Measurements from ENCODE around the gene LCOR. TPM values are rescaled to one million over a fixed set of nuclear protein-coding genes. Genes with fewer than 3 reads are reported as not detected.

Gene LCOR
- total RNA-seq, 1 experiment from 2014 or later = 42.1 TPM

DNA sequence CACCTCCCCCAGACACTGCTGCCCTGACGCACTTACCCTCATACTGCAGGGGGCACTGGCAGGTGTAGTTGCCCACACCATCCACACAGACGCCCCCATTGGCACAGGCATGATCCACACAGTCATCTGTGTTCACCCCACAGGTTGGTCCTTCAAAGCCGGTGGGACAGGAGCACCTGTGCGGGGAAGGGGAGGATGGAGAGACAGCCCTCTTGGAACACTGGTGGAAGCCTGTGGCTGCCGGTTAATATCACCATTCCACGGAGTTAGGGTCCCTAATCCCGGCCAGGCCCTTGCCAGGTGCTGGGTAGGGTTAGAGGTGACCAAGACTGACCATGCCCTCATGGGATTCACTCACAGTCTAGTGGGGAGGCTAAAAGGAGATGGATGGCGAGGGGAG lies 181.9 kb downstream of the LCOR start:
- peak; percentile 26 for DNase-seq
- no peak overlapping the region for H2BK15ac ChIP-seq (ENCODE audit: low read depth, low read length)
- no peak overlapping the region for H2BK12ac ChIP-seq (ENCODE audit: insufficient read length, low read depth, low read length)
- H3K23ac ChIP-seq (ENCODE audit: insufficient read length, low read depth, low read length) = no peak overlapping the region
- H2BK120ac ChIP-seq (ENCODE audit: low read depth, low read length, poor library complexity, severe bottlenecking) = no peak overlapping the region
- no peaks in the 10 kb centered on the region for H3K36me3 Mint-ChIP-seq (ENCODE audit: insufficient read depth in 1 of 3, low read depth in 3 of 3)
- no peak overlapping the region for H3K4me2 ChIP-seq (ENCODE audit: insufficient read depth, insufficient read length, low read length)
- H2AK5ac ChIP-seq (ENCODE audit: insufficient read length, low read length) = no peak overlapping the region
- H3K4ac ChIP-seq (ENCODE audit: low read depth, low read length) = no peak overlapping the region
- H2AFZ ChIP-seq (ENCODE audit: low read length) = no peak overlapping the region
- no peaks in the 10 kb centered on the region for H3K79me2 ChIP-seq (ENCODE audit: insufficient read depth, low read length)
- H3T11ph ChIP-seq (ENCODE audit: low read length) = no peak overlapping the region
- H3K4me1 Mint-ChIP-seq = peaks cover 0 to 7% of the 10 kb centered on the region in 2 experiments; a peak in 1 of 4 replicates
- no CpG with 5 or more reads among the region's 8 CpGs for WGBS (ENCODE audit: extremely low coverage, insufficient read length, low lambda C conversion rate)
- no peaks in the 10 kb centered on the region for H3K9me3 Mint-ChIP-seq
- H2BK20ac ChIP-seq (ENCODE audit: low read depth, low read length, poor library complexity, severe bottlenecking) = no peak overlapping the region
- H3K56ac ChIP-seq (ENCODE audit: insufficient read length, low read depth, low read length) = no peak overlapping the region
- H3K27me3 ChIP-seq (ENCODE audit: insufficient read depth, low read length) = no peaks in the 10 kb centered on the region
- no peak overlapping the region for H4K91ac ChIP-seq (ENCODE audit: insufficient read length, low read depth, low read length)
- H3K4me1 ChIP-seq (ENCODE audit: insufficient read depth, low read length) = no peaks in the 10 kb centered on the region
- H3K27ac ChIP-seq (ENCODE audit: insufficient read length, low read depth, low read length) = no peak overlapping the region
- no peaks in the 10 kb centered on the region for H3K9me3 ChIP-seq (ENCODE audit: control insufficient read depth, low read depth, low read length)
- no peaks in the 10 kb centered on the region for H3K27me3 Mint-ChIP-seq (ENCODE audit: low read depth)
- no peak overlapping the region for H3K14ac ChIP-seq (ENCODE audit: insufficient read depth, low read length)
- no peak overlapping the region for H2BK5ac ChIP-seq (ENCODE audit: insufficient read length, low read length)
- H4K20me1 ChIP-seq (ENCODE audit: control insufficient read depth, insufficient read depth, insufficient read length) = no peaks in the 10 kb centered on the region
- H3K23me2 ChIP-seq (ENCODE audit: insufficient read length, low read depth, low read length, poor library complexity, severe bottlenecking) = no peaks in the 10 kb centered on the region
- H3K27ac Mint-ChIP-seq = peak overlapping the region in 1 of 3 experiments; percentile 53; a peak in 1 of 7 replicates
- no peaks in the 10 kb centered on the region for H3K79me1 ChIP-seq (ENCODE audit: insufficient read depth, low read depth, low read length, poor library complexity, severe bottlenecking)
- H3K18ac ChIP-seq (ENCODE audit: insufficient read length, low read depth, low read length) = no peak overlapping the region
- H3K9ac ChIP-seq (ENCODE audit: extremely low read depth, insufficient read length, low read length) = no peak overlapping the region
- no peak overlapping the region for H4K8ac ChIP-seq (replicated peaks; ENCODE audit: insufficient read length, low read depth, low read length)
- H4K5ac ChIP-seq (ENCODE audit: insufficient read length, low read depth, low read length) = no peak overlapping the region
- no peak overlapping the region for H3K4me3 Mint-ChIP-seq
- TF ChIP-seq, protein P1, sequence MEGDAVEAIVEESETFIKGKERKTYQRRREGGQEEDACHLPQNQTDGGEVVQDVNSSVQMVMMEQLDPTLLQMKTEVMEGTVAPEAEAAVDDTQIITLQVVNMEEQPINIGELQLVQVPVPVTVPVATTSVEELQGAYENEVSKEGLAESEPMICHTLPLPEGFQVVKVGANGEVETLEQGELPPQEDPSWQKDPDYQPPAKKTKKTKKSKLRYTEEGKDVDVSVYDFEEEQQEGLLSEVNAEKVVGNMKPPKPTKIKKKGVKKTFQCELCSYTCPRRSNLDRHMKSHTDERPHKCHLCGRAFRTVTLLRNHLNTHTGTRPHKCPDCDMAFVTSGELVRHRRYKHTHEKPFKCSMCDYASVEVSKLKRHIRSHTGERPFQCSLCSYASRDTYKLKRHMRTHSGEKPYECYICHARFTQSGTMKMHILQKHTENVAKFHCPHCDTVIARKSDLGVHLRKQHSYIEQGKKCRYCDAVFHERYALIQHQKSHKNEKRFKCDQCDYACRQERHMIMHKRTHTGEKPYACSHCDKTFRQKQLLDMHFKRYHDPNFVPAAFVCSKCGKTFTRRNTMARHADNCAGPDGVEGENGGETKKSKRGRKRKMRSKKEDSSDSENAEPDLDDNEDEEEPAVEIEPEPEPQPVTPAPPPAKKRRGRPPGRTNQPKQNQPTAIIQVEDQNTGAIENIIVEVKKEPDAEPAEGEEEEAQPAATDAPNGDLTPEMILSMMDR (conservative IDR thresholded peaks at IDR 0.05) = no peak

All from H9 (cell line).